OCI-LY3 (cell line): ENCODE results near the gene SCN4B.

Experiments
- H2AFZ ChIP-seq: fragments of 200-600, 300-600 bp; shearing (Covaris generic); 2 replicates; pipeline ENCODE4 v1.6.0; 2014; ENCODE audit warnings: antibody characterized with exemption, low read depth, low read length
- H3K27ac ChIP-seq: fragments of 200-600, 300-600 bp; sonication (generic); 2 replicates; pipeline ENCODE4 v1.5.1; 2014; ENCODE audit warnings: mild to moderate bottlenecking, low read length, moderate library complexity, mixed read lengths
- H3K27me3 ChIP-seq: fragments of 200-600, 300-600 bp; sonication (generic); 2 replicates; pipeline ENCODE4 v1.6.1; 2014; ENCODE audit warnings: low read depth, low read length, mixed read lengths
- H3K36me3 ChIP-seq: fragments of 200-600, 300-600 bp; sonication (generic); replicated peaks from 2 replicates; pipeline ENCODE3; 2014; ENCODE audit warnings: low read depth, low read length, mixed read lengths
- H3K4me1 ChIP-seq: fragments of 300-600, 200-600 bp; sonication (generic); 2 replicates; pipeline ENCODE4 v1.6.1; 2014; ENCODE audit warnings: low read length, mixed read lengths
- H3K4me2 ChIP-seq: fragments of 200-600, 300-600 bp; sonication (generic); 2 replicates; pipeline ENCODE4 v1.6.1; 2014; ENCODE audit warnings: low read length, mixed read lengths
- H3K4me3 ChIP-seq: fragments of 300-600, 200-600 bp; sonication (generic); 2 replicates; pipeline ENCODE4 v1.5.1; 2014; ENCODE audit warnings: antibody characterized with exemption, mild to moderate bottlenecking, low read length, moderate library complexity
- H3K79me2 ChIP-seq: fragments of 300-600, 200-600 bp; shearing (Covaris generic); 2 replicates; pipeline ENCODE4 v1.6.1; 2014; ENCODE audit warnings: mild to moderate bottlenecking, low read length, mixed read lengths
- H3K9ac ChIP-seq: fragments of 300-600, 200-600 bp; shearing (Covaris generic); 2 replicates; pipeline ENCODE4 v1.6.0; 2014; ENCODE audit warnings: mild to moderate bottlenecking, low read length, moderate library complexity
- H3K9me3 ChIP-seq: fragments of 200-600, 300-600 bp; shearing (Covaris generic); 2 replicates; pipeline ENCODE4 v1.6.1; 2014; ENCODE audit warnings: low read length, mixed read lengths; ENCODE audit not compliant: insufficient read depth
- H4K20me1 ChIP-seq: fragments of 200-600, 300-600 bp; sonication (generic); 2 replicates; pipeline ENCODE4 v1.6.1; 2016; ENCODE audit warnings: low read length, mixed read lengths; ENCODE audit not compliant: insufficient read depth
- CTCF ChIP-seq: fragments of 200-600, 300-600 bp; sonication (generic); IDR thresholded peaks from 2 replicates; pipeline ENCODE4 v1.5.1; 2014; ENCODE audit warnings: antibody characterized with exemption, low read length, low read depth
- EZH2phosphoT487 ChIP-seq: fragments of 200-600 bp; shearing (Covaris generic); IDR thresholded peaks from 2 replicates; pipeline ENCODE4 v1.6.1; 2018; ENCODE audit warnings: antibody characterized with exemption, mixed run types, low read depth

SCN4B gene

GRCh38 chr11:118138839-118139420 is 13.7 kb downstream of the SCN4B start:
- no peak overlapping the region for H3K4me2 ChIP-seq
- no peaks in the 10 kb centered on the region for H3K36me3 ChIP-seq
- no peaks in the 10 kb centered on the region for H4K20me1 ChIP-seq
- no peak overlapping the region for H2AFZ ChIP-seq
- H3K27ac ChIP-seq, result no peak overlapping the region
- H3K9ac ChIP-seq, result no peak overlapping the region
- no peaks in the 10 kb centered on the region for H3K9me3 ChIP-seq
- no peak overlapping the region for H3K4me3 ChIP-seq
- no peak for TF ChIP-seq CTCF
- TF ChIP-seq EZH2phosphoT487, result no peak
- H3K4me1 ChIP-seq, result peaks cover 6% of the 10 kb centered on the region; the same call in 1 of the 2 replicates
- H3K79me2 ChIP-seq, result no peaks in the 10 kb centered on the region
- peaks cover 45% of the 10 kb centered on the region for H3K27me3 ChIP-seq

- TF ChIP-seq CTCF (no peak), EZH2phosphoT487 (no peak)
- no peaks in the 10 kb centered on the region for H3K36me3 ChIP-seq
- no peak overlapping the region for H3K4me2 ChIP-seq
- no peak overlapping the region for H3K27ac ChIP-seq
- H2AFZ ChIP-seq, result no peak overlapping the region
- no peak overlapping the region for H3K9ac ChIP-seq
- no peaks in the 10 kb centered on the region for H4K20me1 ChIP-seq
- H3K4me3 ChIP-seq, result no peak overlapping the region
- peaks cover 35% of the 10 kb centered on the region for H3K27me3 ChIP-seq
- H3K4me1 ChIP-seq, result no peaks in the 10 kb centered on the region
- no peaks in the 10 kb centered on the region for H3K9me3 ChIP-seq
- H3K79me2 ChIP-seq, result no peaks in the 10 kb centered on the region
These were observed 15.8 kb downstream of the SCN4B start for GRCh38 chr11:118136801-118137200.

GRCh38 chr11:118136341-118136740 is 16.3 kb downstream of the SCN4B start:
- Histone ChIP-seq H3K9me3 (no peaks in the 10 kb centered on the region), H2AFZ (no peak overlapping the region), H3K79me2 (no peaks in the 10 kb centered on the region), H3K36me3 (no peaks in the 10 kb centered on the region), H3K27me3 (peaks cover 35% of the 10 kb centered on the region), H3K4me2 (no peak overlapping the region), H4K20me1 (no peaks in the 10 kb centered on the region), H3K4me3 (no peak overlapping the region), H3K9ac (no peak overlapping the region), H3K27ac (no peak overlapping the region), H3K4me1 (no peaks in the 10 kb centered on the region)
- TF ChIP-seq CTCF (no peak), EZH2phosphoT487 (no peak)

- Histone ChIP-seq H3K79me2 (no peaks in the 10 kb centered on the region), H3K27me3 (peaks cover 33% of the 10 kb centered on the region), H3K9ac (no peak overlapping the region), H3K4me3 (no peak overlapping the region), H3K9me3 (no peaks in the 10 kb centered on the region), H3K4me1 (no peaks in the 10 kb centered on the region), H4K20me1 (no peaks in the 10 kb centered on the region), H3K36me3 (no peaks in the 10 kb centered on the region), H3K27ac (no peak overlapping the region), H3K4me2 (no peak overlapping the region), H2AFZ (no peak overlapping the region)
- TF ChIP-seq EZH2phosphoT487, result no peak
- no peak for TF ChIP-seq CTCF
These were observed 16.8 kb downstream of the SCN4B start for GRCh38 chr11:118135796-118136165.
